Measurements from ENCODE around the gene PSMB7. TPM values are rescaled to one million over a fixed set of nuclear protein-coding genes. Genes with fewer than 3 reads are reported as not detected.

PSMB7 gene
- total RNA-seq, 1 experiment from 2014 or later = 187 TPM

GRCh38 chr9:124456341-124457078 lies 41.3 kb upstream of the PSMB7 start (continued):
- no peak for TF ChIP-seq ZNF281 (CRISPR knock-in tag; IDR thresholded peaks at IDR 0.05)
- TF ChIP-seq OVOL2 (CRISPR knock-in tag; IDR thresholded peaks at IDR 0.05; ENCODE audit: borderline replicate concordance) = no peak
- no peak for TF ChIP-seq NR2C2 (CRISPR knock-in tag; IDR thresholded peaks at IDR 0.05)
- TF ChIP-seq ATF3 (CRISPR knock-in tag; conservative IDR thresholded peaks at IDR 0.05) = no peak
- no peak for TF ChIP-seq ZBTB21 (CRISPR knock-in tag; IDR thresholded peaks at IDR 0.05; ENCODE audit: borderline replicate concordance)
- TF ChIP-seq ZNF138 (CRISPR knock-in tag; conservative IDR thresholded peaks at IDR 0.05) = no peak

- CTCF ChIA-PET = no interaction called here
- no peak for DNase-seq (ENCODE audit: low spot score)
- ATAC-seq = no peak
- peaks cover 6% of the 10 kb centered on the region for H3K9me3 Mint-ChIP-seq
- TF ChIP-seq ARID4B (CRISPR knock-in tag; IDR thresholded peaks at IDR 0.05; ENCODE audit: borderline replicate concordance) (no peak), GTF2I (CRISPR knock-in tag; conservative IDR thresholded peaks at IDR 0.05) (peak; percentile 52; the same call in 1 of the 2 replicates), AFF4 (CRISPR knock-in tag; IDR thresholded peaks at IDR 0.05; ENCODE audit: borderline replicate concordance) (no peak), SMAD3 (CRISPR knock-in tag; IDR thresholded peaks at IDR 0.05; ENCODE audit: borderline replicate concordance) (no peak), TCF7 (CRISPR knock-in tag; IDR thresholded peaks at IDR 0.05; ENCODE audit: low read depth) (no peak), CDX4 (CRISPR knock-in tag; IDR thresholded peaks at IDR 0.05; ENCODE audit: borderline replicate concordance) (no peak), ELF4 (CRISPR knock-in tag; IDR thresholded peaks at IDR 0.05; ENCODE audit: low read depth) (no peak), IRF2 (CRISPR knock-in tag; IDR thresholded peaks at IDR 0.05; ENCODE audit: borderline replicate concordance, low read depth) (no peak)
- POLR2A ChIA-PET = no interaction called here
- H3K27me3 Mint-ChIP-seq (ENCODE audit: low read depth) = peaks cover 27% of the 10 kb centered on the region
- peaks cover 18% of the 10 kb centered on the region for H3K4me1 Mint-ChIP-seq
- H3K4me3 Mint-ChIP-seq = no peak overlapping the region
- no peaks in the 10 kb centered on the region for H3K36me3 Mint-ChIP-seq
- no peak overlapping the region for H3K27ac Mint-ChIP-seq
Measured at GRCh38 chr9:124455820-124456219, 40.6 kb upstream of the PSMB7 start.

Data from WTC11 (cell line).